GM21526 (cell line): ENCODE results near the gene S1PR2.
"Not testable (repeated sequence)": the region's sequence is repeated elsewhere in the genome, so short reads cannot be mapped to it uniquely, and the experiment has no call there.

Source experiments
- ATAC-seq: cut with Tn5 transposase; IDR thresholded peaks from one replicate; pipeline ENCODE4 v1.9.1; 2021; ENCODE audit warnings: moderate library complexity; ENCODE audit not compliant: unreplicated experiment, low FRiP score

S1PR2 gene

GRCh38 chr19:10226376-10227025 is 4.6 kb downstream of the S1PR2 start:
- no peak for ATAC-seq

DNA sequence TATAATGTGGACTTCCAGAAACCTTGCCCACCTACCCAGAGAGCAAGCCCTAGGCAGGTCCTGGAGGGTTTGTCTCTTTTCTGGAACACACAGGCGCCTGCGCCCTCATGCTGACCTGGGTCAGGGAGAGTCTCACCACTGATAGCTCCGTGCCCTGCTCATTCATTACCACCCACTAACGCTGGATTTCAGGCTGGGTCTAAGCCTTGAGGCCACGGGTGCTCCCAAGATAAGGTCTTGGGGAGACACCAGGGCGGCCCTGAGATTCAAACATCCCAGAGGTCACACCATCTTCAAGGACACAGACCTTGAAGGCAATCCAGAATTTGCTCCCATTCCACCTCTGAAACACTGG is 5.1 kb downstream of the S1PR2 start:
- ATAC-seq: no peak

GRCh38 chr19:10224337-10224736 is 6.8 kb downstream of the S1PR2 start:
- no peak for ATAC-seq

- ATAC-seq: no peak
Observed at GRCh38 chr19:10223488-10224213, 7.5 kb downstream of the S1PR2 start.

DNA sequence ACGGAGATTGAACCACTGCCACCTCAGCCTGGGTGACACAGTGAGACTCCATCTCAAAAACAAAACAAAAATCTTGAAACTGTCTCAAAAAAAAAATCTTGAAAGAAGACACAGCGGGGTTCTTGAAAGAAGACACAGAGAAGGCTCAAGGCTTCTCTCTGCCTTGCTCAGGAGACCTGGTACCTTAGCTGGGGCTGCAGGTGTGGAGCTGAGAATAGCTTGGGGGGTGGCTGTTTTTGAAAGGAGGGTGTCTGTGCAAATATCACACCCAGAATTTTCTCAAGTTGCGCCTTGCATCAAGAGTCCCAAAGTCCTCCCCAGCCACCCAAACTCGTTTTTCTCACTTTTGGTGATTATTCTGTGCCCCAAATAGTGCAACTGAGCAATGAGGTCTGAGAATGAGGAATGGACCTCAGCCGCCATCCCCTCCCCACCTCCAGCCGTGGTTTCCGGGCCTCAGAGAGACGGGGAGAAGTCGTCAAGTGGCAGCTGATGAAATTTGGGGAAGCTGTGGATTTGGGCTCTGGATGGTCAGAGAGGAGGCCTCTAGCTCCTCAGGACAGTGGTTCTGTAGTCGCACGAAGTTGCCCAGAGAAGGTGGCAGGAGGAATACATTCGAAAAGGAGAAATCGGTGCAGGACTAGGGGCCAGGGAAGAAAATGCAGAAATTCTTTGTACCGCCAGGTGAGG is 8.8 kb downstream of the S1PR2 start:
- ATAC-seq: no peak

DNA sequence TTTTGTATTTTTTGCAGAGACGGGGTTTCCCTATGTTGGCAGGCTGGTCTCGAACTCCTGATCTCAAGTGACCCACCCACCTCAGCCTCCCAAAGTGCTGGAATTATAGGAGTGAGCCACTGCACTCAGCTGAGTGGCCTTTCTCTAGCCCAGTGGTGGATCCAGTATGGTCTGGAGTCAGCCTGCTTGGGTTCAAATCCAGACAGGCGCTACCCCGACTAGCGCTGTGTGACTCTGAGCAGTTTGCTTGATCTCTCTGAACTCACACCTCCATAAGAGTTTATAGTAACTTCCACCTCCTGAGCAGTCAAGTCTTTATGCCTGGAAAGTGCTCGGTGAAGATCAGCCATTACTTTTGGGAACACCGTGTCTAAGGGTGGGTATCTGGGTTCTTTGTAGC is 10.4 kb downstream of the S1PR2 start:
- ATAC-seq: no peak

DNA sequence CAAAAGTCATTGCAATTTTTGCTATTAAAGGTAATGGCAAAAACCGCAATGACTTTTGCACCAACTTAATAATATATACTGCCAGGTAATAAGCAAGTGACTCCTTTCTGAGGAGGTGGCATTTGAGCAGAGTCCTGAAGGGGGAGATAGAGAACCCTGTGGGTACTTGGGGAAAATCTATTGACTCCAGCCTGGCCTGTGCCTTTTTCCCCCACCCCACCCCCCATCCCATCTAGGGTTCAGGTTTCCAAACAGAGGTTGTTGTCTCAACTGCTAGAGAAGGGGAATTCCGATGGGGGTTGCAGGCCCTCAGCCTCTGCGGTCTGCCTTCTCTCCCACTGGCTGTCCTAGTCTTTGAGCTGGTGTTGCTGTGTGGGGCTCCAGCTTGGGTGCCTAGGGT is 11.5 kb downstream of the S1PR2 start:
- ATAC-seq: no peak

DNA sequence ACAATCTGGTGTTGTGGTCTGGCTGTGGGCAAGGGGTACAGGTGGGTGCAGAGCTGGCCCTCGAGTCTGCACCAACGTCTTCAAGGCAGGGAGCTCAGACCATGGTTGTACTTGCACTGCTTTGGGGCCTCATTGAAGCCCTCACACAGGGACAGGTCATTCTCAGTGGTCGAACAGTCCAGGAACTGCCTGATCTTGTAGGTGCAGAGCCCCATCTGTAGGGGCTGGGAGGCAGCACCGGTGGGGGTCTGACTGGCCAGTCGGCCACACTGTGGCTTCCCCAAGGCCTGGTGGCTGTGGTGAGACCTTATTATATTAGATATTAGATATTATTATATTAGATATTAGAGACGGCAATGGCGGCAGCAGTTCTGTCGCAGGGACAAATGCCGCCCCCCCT is 14.0 kb downstream of the S1PR2 start:
- ATAC-seq: no peak

DNA sequence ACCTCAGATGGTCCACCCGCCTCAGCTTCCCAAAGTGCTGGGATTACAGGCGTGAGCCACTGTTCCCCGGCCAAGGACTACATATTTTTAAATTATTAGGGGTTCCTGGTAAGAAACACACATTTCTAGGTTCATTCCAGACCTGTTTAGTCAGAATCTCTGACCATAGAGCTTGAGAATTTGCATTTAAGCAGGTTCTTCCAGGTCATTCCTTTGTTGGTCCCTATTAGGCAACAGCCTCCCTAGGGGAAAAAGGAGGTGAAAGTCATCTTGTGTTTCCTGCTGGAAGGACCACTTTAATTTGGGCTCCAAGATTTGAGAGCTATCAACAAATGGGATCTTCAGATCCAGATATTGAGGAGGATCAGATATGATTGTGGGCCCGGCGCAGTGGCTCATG is 16.3 kb downstream of the S1PR2 start:
- ATAC-seq: no peak

- no peak for ATAC-seq
Observed at GRCh38 chr19:10211691-10212090, 19.4 kb downstream of the S1PR2 start.

DNA sequence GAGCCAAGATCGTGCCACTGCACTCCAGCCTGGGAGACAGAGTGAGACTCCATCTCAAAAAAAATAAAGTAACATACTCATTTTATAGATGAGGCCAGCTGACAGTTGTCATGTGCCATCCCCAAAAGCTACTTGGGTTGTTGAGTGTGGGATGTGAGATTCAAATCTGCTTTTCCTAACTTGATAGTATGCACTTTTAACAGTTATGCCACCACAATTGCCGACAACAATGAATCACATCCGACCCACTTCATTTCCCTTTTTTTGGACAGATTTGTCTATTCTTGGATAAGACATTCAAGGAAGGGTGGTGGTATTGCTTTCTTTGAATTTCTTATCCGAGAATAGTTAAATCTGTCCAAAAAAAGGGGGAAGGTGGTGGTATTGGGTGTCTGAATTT is 20.1 kb downstream of the S1PR2 start:
- ATAC-seq: no peak

DNA sequence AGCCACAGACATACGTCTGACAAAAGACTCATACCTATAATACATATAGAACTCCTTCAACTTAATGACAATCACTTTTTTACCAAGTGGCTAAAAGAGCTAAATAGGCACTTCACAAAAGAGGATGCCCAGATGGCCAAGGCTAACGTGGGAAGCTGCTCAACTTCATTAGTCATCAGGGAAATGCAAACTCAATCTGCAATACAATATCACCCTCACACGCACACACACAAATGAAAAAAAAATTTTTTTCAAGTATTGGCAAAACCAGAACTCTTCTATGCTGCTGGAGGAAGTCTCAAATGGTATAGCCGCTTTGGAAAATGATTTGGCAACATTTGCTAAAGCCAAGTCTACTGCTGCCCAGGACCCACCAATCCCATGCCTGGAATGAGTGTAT is 21.8 kb downstream of the S1PR2 start:
- ATAC-seq: no peak

DNA sequence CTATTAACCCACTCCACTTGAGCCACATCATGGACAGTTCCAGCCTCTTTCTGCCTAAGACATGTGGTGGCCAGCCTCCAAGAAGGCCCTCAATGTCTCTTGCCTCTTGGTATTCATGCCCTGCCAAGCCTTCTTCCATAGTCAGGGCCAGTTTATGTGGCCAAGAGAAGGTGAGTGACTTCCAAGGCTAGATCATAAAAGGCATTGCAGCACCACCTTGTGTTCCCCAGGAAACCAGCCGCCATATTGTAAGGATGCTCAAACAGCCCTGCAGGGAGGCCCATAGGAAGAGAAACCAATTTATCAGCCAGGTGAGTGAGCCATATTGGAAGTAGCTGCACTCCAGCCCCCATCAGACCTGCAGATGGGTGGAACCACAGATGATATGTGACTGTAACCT is 24.1 kb downstream of the S1PR2 start:
- ATAC-seq: no peak

DNA sequence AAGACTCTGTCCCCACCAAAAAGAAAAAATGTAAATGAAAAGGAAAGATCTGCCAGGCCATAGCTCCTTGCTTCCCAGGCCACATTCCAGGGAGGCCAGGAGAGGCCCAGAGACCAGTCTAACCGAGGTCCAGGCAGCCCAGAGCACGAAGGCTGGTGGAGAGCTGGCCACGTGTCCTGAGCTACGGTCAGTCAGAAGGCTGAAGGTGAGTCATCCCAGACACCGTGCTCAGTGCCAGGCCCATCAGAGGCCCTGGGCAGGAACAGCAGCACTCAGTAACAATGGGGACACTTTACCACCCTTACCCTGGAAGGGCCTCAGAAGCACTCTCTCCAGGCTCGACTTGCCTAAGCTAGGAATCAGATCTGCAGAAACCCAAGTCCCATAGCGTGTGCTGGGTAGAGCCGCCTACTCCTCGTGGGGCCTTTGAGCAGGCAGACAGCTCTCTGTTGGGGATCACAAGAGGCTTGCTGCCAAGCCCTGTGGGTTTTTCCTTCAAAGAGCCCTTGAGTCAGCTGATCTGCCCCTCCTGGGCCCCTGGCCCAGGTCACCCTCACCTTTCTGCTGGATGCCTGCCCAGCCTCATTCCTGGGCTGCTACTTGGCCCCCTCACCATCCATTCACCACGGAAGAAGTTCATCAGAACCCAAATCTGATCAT is 24.8 kb downstream of the S1PR2 start:
- ATAC-seq: no peak

- ATAC-seq: no peak
Observed at GRCh38 chr19:10205636-10206035, 25.5 kb downstream of the S1PR2 start.

DNA sequence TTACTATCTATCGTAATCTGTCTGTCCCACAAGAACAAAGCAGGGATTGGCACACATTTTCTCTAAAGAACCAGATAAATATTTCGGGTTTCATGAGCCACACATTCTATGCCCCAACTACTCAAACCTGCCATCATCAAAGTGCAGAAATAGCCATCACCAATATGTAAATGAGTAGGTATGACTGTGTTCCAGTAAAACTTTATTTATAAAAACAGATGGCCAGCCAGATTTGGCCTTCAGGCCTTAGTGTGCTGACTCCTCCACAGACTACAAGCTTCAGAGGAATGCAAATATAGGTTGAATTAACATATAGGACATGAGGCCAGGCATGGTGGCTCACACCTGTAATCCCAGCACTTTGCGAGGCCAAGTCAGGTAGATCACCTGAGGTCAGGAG is 27.4 kb downstream of the S1PR2 start:
- no peak for ATAC-seq

DNA sequence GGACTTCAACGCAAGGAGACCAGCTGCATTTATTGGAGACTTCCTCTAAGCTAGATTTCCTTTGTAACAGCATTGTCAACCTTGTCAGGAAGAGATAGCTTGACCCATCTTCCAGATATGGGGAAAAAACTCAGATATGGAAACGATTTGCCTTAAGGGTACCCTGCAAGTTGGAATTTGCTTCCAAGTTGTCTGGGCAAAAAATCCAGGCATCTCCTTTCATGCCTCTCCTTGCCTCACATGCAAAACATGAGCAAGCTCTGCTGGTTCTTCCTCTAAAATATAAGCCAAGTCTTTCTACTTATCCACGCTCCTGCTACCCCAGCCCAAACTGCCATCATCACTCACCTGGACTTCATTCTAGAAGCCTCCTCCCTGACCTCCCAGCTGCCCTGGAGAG is 30.0 kb downstream of the S1PR2 start:
- no peak for ATAC-seq

GRCh38 chr19:10200101-10200500 is 31.0 kb downstream of the S1PR2 start:
- not testable (repeated sequence) for ATAC-seq

DNA sequence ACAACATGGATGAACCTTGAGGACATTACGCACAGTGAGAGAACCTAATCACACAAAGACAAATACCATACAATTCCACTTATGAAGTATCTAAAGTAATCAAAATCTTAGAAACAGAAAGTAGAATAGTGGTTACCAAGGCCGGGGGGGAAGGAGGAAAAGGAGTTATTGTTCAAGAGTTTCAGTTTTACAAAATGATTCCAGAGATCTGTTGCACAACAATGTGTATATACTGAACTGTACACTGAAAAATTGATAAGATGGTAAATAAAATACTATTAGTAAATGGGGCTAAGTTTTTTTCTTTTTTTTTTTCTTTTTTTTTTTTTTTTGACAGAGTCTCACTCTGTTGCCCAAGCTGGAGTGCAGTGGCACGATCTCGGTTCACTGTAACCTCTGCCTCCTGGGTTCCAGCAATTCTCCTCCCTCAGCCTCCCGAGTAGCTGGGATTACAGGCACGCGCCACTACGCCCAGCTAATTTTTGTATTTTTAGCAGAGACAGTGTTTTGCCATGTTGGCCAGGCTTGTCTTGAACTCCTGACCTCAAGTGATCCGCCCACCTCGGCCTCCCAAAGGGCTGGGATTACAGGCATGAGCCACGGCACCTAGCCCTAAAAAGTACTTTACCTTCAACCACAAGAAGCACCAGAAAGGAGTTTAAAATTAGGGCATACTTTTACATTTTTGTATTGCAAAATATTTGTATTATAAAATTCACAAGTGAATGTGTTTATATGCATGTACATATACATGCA is 32.1 kb downstream of the S1PR2 start:
- not testable (repeated sequence) for ATAC-seq

GRCh38 chr19:10195199-10195519 is 36.0 kb downstream of the S1PR2 start:
- peak; percentile 2 for ATAC-seq
